KMS-11 (cell line): ENCODE results near the gene ZNF766.
A peak's percentile ranks its signal among the peaks of the same experiment; 100 is the strongest.
"Not testable (repeated sequence)": the region's sequence is repeated elsewhere in the genome, so short reads cannot be mapped to it uniquely, and the experiment has no call there.

Source experiments
- H2AFZ ChIP-seq: fragments of 200-600 bp; sonication (generic); 2 replicates; pipeline ENCODE4 v1.6.1; 2016; ENCODE audit warnings: antibody characterized with exemption, mixed run types, low read depth
- H3K27ac ChIP-seq: fragments of 200-600 bp; sonication (generic); 2 replicates; pipeline ENCODE4 v1.6.1; 2016; ENCODE audit warnings: mild to moderate bottlenecking, mixed run types
- H3K27me3 ChIP-seq: fragments of 200-600 bp; sonication (generic); 2 replicates; pipeline ENCODE4 v1.6.1; 2017; ENCODE audit warnings: mild to moderate bottlenecking, low read depth, mixed run types, moderate library complexity; ENCODE audit not compliant: insufficient read depth
- H3K36me3 ChIP-seq: fragments of 200-600 bp; sonication (generic); 2 replicates; pipeline ENCODE4 v1.6.1; 2017; ENCODE audit warnings: mild to moderate bottlenecking, mixed run types; ENCODE audit not compliant: insufficient read depth
- H3K4me1 ChIP-seq: fragments of 200-600 bp; sonication (generic); 2 replicates; pipeline ENCODE4 v1.6.1; 2016; ENCODE audit warnings: mild to moderate bottlenecking, low read depth, mixed run types; ENCODE audit not compliant: poor library complexity, severe bottlenecking
- H3K4me2 ChIP-seq: fragments of 200-600 bp; sonication (generic); 2 replicates; pipeline ENCODE4 v1.7.0; 2016; ENCODE audit warnings: mild to moderate bottlenecking, mixed run types
- H3K4me3 ChIP-seq: fragments of 200-600 bp; sonication (generic); IDR thresholded peaks from 2 replicates; pipeline ENCODE4 v1.6.1; 2017; ENCODE audit warnings: low read depth, low read length, mixed read lengths; ENCODE audit not compliant: insufficient read depth
- H3K79me2 ChIP-seq: fragments of 200-600 bp; sonication (generic); 2 replicates; pipeline ENCODE4 v1.6.1; 2016; ENCODE audit warnings: low read depth, mixed run types; ENCODE audit not compliant: insufficient read depth
- H3K9ac ChIP-seq: fragments of 200-600 bp; sonication (generic); 2 replicates; pipeline ENCODE4 v1.6.1; 2016; ENCODE audit warnings: mild to moderate bottlenecking, mixed run types
- H4K20me1 ChIP-seq: fragments of 200-600 bp; sonication (generic); 2 replicates; pipeline ENCODE4 v1.6.1; 2016; ENCODE audit warnings: mild to moderate bottlenecking, mixed run types; ENCODE audit not compliant: insufficient read depth
- CTCF ChIP-seq: fragments of 200-600 bp; sonication (generic); conservative IDR thresholded peaks from 2 replicates; pipeline ENCODE4 v1.6.1; 2017; ENCODE audit warnings: low read depth, mild to moderate bottlenecking, antibody characterized with exemption, low read length, moderate library complexity, mixed read lengths

Gene ZNF766

GRCh38 chr19:52291781-52292180 is 22.4 kb downstream of the ZNF766 start:
- Histone ChIP-seq H3K9ac (no peak overlapping the region), H3K36me3 (peaks cover 13% of the 10 kb centered on the region; the same call in 1 of the 2 replicates), H3K27me3 (no peaks in the 10 kb centered on the region), H3K79me2 (no peaks in the 10 kb centered on the region), H3K4me1 (peaks cover 11% of the 10 kb centered on the region), H2AFZ (no peak overlapping the region), H3K4me2 (no peak overlapping the region), H3K4me3 (no peak overlapping the region), H3K27ac (no peak overlapping the region), H4K20me1 (no peaks in the 10 kb centered on the region)
- TF ChIP-seq CTCF = no peak

- not testable (repeated sequence) for H3K27ac ChIP-seq, H3K27me3 ChIP-seq, H3K4me3 ChIP-seq, H3K9ac ChIP-seq, H4K20me1 ChIP-seq, H3K4me2 ChIP-seq, H2AFZ ChIP-seq, H3K79me2 ChIP-seq
- Histone ChIP-seq H3K36me3 (peaks cover 13% of the 10 kb centered on the region; the same call in 1 of the 2 replicates), H3K4me1 (peaks cover 15% of the 10 kb centered on the region)
These were observed 23.6 kb downstream of the ZNF766 start for GRCh38 chr19:52292946-52293345.

GRCh38 chr19:52296400-52296772 is 27.0 kb downstream of the ZNF766 start:
- H3K79me2 ChIP-seq = no peaks in the 10 kb centered on the region
- H3K4me2 ChIP-seq = peak overlapping the region; percentile 73
- TF ChIP-seq CTCF = no peak
- peak overlapping the region; percentile 20; the same call in 1 of the 2 replicates for H3K27ac ChIP-seq
- no peak overlapping the region for H3K4me3 ChIP-seq
- peak overlapping the region; percentile 66; the same call in 1 of the 2 replicates for H2AFZ ChIP-seq
- H4K20me1 ChIP-seq = no peaks in the 10 kb centered on the region
- no peak overlapping the region for H3K9ac ChIP-seq
- H3K4me1 ChIP-seq = peaks cover 16% of the 10 kb centered on the region
- peaks cover 7% of the 10 kb centered on the region for H3K36me3 ChIP-seq
- H3K27me3 ChIP-seq = no peaks in the 10 kb centered on the region

- H3K9ac ChIP-seq = peak within 1 kb of the TSS; percentile 83
- H3K27me3 ChIP-seq = no peaks in the 10 kb centered on the region
- peaks cover 16% of the 10 kb centered on the region for H3K4me1 ChIP-seq
- peak within 1 kb of the TSS; percentile 92 for H2AFZ ChIP-seq
- no peak within 1 kb of the TSS for H3K4me3 ChIP-seq
- H3K36me3 ChIP-seq = peaks cover 7% of the 10 kb centered on the region
- peak within 1 kb of the TSS; percentile 61 for H3K27ac ChIP-seq
- H3K4me2 ChIP-seq = peak within 1 kb of the TSS; percentile 73
- no peaks in the 10 kb centered on the region for H3K79me2 ChIP-seq
- H4K20me1 ChIP-seq = no peaks in the 10 kb centered on the region
- no peak for TF ChIP-seq CTCF
These were observed 27.6 kb downstream of the ZNF766 start, which contains the start of gene ZNF480 for GRCh38 chr19:52296773-52297600. TSS of gene ZNF480 (plus strand) at chr19:52297169. CDS start at chr19:52300413, 3,244 bp downstream.
